Osteocyte (in vitro differentiated cells): ENCODE data around the gene IPO7. TPM values are rescaled to one million over a fixed set of nuclear protein-coding genes. Genes with fewer than 3 reads are reported as not detected.
"Not testable (repeated sequence)": the region's sequence is repeated elsewhere in the genome, so short reads cannot be mapped to it uniquely, and the experiment has no call there.

Experiments
- DNase-seq: peaks from one replicate; pipeline ENCODE4 v3.0.0; 2021; ENCODE audit warnings: mixed read lengths; ENCODE audit not compliant: unreplicated experiment; ENCODE audit errors: extremely low spot score
- H3K27ac Mint-ChIP-seq: one replicate; pipeline ENCODE4 v1.8.0; 2021; ENCODE audit warnings: mild to moderate bottlenecking, mixed read lengths; ENCODE audit not compliant: unreplicated experiment
- H3K27me3 Mint-ChIP-seq: one replicate; pipeline ENCODE4 v1.8.0; 2021; ENCODE audit warnings: mixed read lengths; ENCODE audit not compliant: unreplicated experiment
- H3K36me3 Mint-ChIP-seq: one replicate; pipeline ENCODE4 v1.8.0; 2021; ENCODE audit warnings: mixed read lengths; ENCODE audit not compliant: unreplicated experiment
- H3K4me1 Mint-ChIP-seq: one replicate; pipeline ENCODE4 v1.8.0; 2021; ENCODE audit warnings: mixed read lengths; ENCODE audit not compliant: unreplicated experiment
- H3K4me3 Mint-ChIP-seq: one replicate; pipeline ENCODE4 v1.8.0; 2021; ENCODE audit warnings: mild to moderate bottlenecking, moderate library complexity, mixed read lengths; ENCODE audit not compliant: unreplicated experiment
- H3K9me3 Mint-ChIP-seq: one replicate; pipeline ENCODE4 v1.8.0; 2021; ENCODE audit warnings: mixed read lengths; ENCODE audit not compliant: unreplicated experiment
- CTCF ChIP-seq: fragments of 200-600 bp; sonication (generic); IDR thresholded peaks from 2 replicates; pipeline ENCODE4 v1.5.0; 2021; ENCODE audit warnings: antibody characterized with exemption, mild to moderate bottlenecking, moderate library complexity
- long read RNA-seq: library from polyadenylated mRNA; unstranded; transcript quantifications from one replicate; pipeline ENCODE4 v2.0.0, GENCODE V29; 2021
- total RNA-seq: library from RNA; stranded (reverse); gene quantifications from 2 replicates; pipeline ENCODE4 v1.2.1, GENCODE V29; 2021

The IPO7 gene
- total RNA-seq = 104 and 114 TPM in 2 replicates
- long read RNA-seq, full-length matches to known transcripts = 52 of 203 reads
- long read RNA-seq, partial matches to known transcripts = 126 of 203 reads
- long read RNA-seq, other reads (novel, unspliced or antisense) = 25 of 203 reads

GRCh38 chr11:9384535-9385326 is at the start of gene IPO7:
Gene IPO7, plus strand, starts transcription at chr11:9384652. Its CDS starts 112 bp downstream, at chr11:9384764.
- peak; percentile 93 for DNase-seq
- no peaks in the 10 kb centered on the region for H3K27me3 Mint-ChIP-seq
- H3K4me3 Mint-ChIP-seq = peak within 1 kb of the TSS; percentile 93
- peak; percentile 52 for TF ChIP-seq CTCF
- peak within 1 kb of the TSS; percentile 96 for H3K27ac Mint-ChIP-seq
- no peaks in the 10 kb centered on the region for H3K9me3 Mint-ChIP-seq
- H3K4me1 Mint-ChIP-seq = peaks cover 27% of the 10 kb centered on the region
- no peaks in the 10 kb centered on the region for H3K36me3 Mint-ChIP-seq

- no peak overlapping the region for H3K4me3 Mint-ChIP-seq
- no peaks in the 10 kb centered on the region for H3K27me3 Mint-ChIP-seq
- no peaks in the 10 kb centered on the region for H3K9me3 Mint-ChIP-seq
- no peaks in the 10 kb centered on the region for H3K4me1 Mint-ChIP-seq
- no peaks in the 10 kb centered on the region for H3K36me3 Mint-ChIP-seq
- no peak for TF ChIP-seq CTCF
- DNase-seq = no peak
- no peak overlapping the region for H3K27ac Mint-ChIP-seq
These were observed 42.7 kb upstream of the IPO7 start for GRCh38 chr11:9341638-9342178.

GRCh38 chr11:9344061-9344680 is 40.3 kb upstream of the IPO7 start:
- Mint-ChIP-seq H3K4me1 (no peaks in the 10 kb centered on the region), H3K36me3 (no peaks in the 10 kb centered on the region), H3K27ac (no peak overlapping the region), H3K9me3 (no peaks in the 10 kb centered on the region), H3K4me3 (no peak overlapping the region), H3K27me3 (peaks cover 14% of the 10 kb centered on the region)
- DNase-seq = no peak
- TF ChIP-seq CTCF = no peak

GRCh38 chr11:9347100-9347499 is 37.4 kb upstream of the IPO7 start:
- DNase-seq = no peak
- no peak overlapping the region for H3K27ac Mint-ChIP-seq
- no peak for TF ChIP-seq CTCF
- H3K4me3 Mint-ChIP-seq = no peak overlapping the region
- H3K9me3 Mint-ChIP-seq = no peaks in the 10 kb centered on the region
- H3K4me1 Mint-ChIP-seq = no peaks in the 10 kb centered on the region
- H3K27me3 Mint-ChIP-seq = peaks cover 16% of the 10 kb centered on the region
- H3K36me3 Mint-ChIP-seq = no peaks in the 10 kb centered on the region

GRCh38 chr11:9347779-9348178 is 36.7 kb upstream of the IPO7 start:
- H3K27ac Mint-ChIP-seq, DNase-seq, H3K4me3 Mint-ChIP-seq, H3K4me1 Mint-ChIP-seq, H3K9me3 Mint-ChIP-seq, H3K36me3 Mint-ChIP-seq: not testable (repeated sequence)
- peaks cover 16% of the 10 kb centered on the region for H3K27me3 Mint-ChIP-seq
